ENCODE measurements around the gene RUNX1.

Gene RUNX1

GRCh38 chr21:34881839-34882371 is 167.2 kb downstream of the RUNX1 start:
- no peak for DNase-seq (ENCODE audit: low spot score)
- TF ChIP-seq CTCF (IDR thresholded peaks at IDR 0.05; ENCODE audit: extremely low read depth, insufficient read depth, missing control alignments): no peak
- in situ Hi-C loops (cut with MboI; ENCODE audit: low pct_unique_long_range_greater_than_20kb, low sequenced_read_pairs, unreplicated experiment): loop anchor here (25.0 kb wide), 2 partner anchors 195 to 330 kb away; no protein-coding TSS in a partner anchor

GRCh38 chr21:34881421-34881820 is 167.7 kb downstream of the RUNX1 start:
- in situ Hi-C loops (cut with MboI; ENCODE audit: low pct_unique_long_range_greater_than_20kb, low sequenced_read_pairs, unreplicated experiment): loop anchor here (25.0 kb wide), 2 partner anchors 194 to 331 kb away; no protein-coding TSS in a partner anchor
- no peak for TF ChIP-seq CTCF (IDR thresholded peaks at IDR 0.05; ENCODE audit: extremely low read depth, insufficient read depth, missing control alignments)
- no peak for DNase-seq (ENCODE audit: low spot score)

GRCh38 chr21:34880401-34880800 is 168.7 kb downstream of the RUNX1 start:
- TF ChIP-seq CTCF (IDR thresholded peaks at IDR 0.05; ENCODE audit: extremely low read depth, insufficient read depth, missing control alignments): no peak
- in situ Hi-C loops (cut with MboI; ENCODE audit: low pct_unique_long_range_greater_than_20kb, low sequenced_read_pairs, unreplicated experiment): loop anchor here (25.0 kb wide), 2 partner anchors 193 to 332 kb away; no protein-coding TSS in a partner anchor
- no peak for DNase-seq (ENCODE audit: low spot score)

GRCh38 chr21:34878940-34879339 is 170.2 kb downstream of the RUNX1 start:
- in situ Hi-C loops (cut with MboI; ENCODE audit: low pct_unique_long_range_greater_than_20kb, low sequenced_read_pairs, unreplicated experiment): loop anchor here (25.0 kb wide), 2 partner anchors 192 to 333 kb away; no protein-coding TSS in a partner anchor
- TF ChIP-seq CTCF (IDR thresholded peaks at IDR 0.05; ENCODE audit: extremely low read depth, insufficient read depth, missing control alignments): no peak
- no peak for DNase-seq (ENCODE audit: low spot score)

GRCh38 chr21:34878501-34878900 is 170.6 kb downstream of the RUNX1 start:
- TF ChIP-seq CTCF (IDR thresholded peaks at IDR 0.05; ENCODE audit: extremely low read depth, insufficient read depth, missing control alignments): no peak
- in situ Hi-C loops (cut with MboI; ENCODE audit: low pct_unique_long_range_greater_than_20kb, low sequenced_read_pairs, unreplicated experiment): loop anchor here (25.0 kb wide), 2 partner anchors 191 to 334 kb away; no protein-coding TSS in a partner anchor
- no peak for DNase-seq (ENCODE audit: low spot score)

GRCh38 chr21:34877485-34878128 is 171.5 kb downstream of the RUNX1 start:
- no peak for TF ChIP-seq CTCF (IDR thresholded peaks at IDR 0.05; ENCODE audit: extremely low read depth, insufficient read depth, missing control alignments)
- in situ Hi-C loops (cut with MboI; ENCODE audit: low pct_unique_long_range_greater_than_20kb, low sequenced_read_pairs, unreplicated experiment): loop anchor here (25.0 kb wide), 2 partner anchors 190 to 335 kb away; no protein-coding TSS in a partner anchor
- no peak for DNase-seq (ENCODE audit: low spot score)
